Neural crest cell (in vitro differentiated cells): Measurements from ENCODE around the gene MRTO4. TPM values are rescaled to one million over a fixed set of nuclear protein-coding genes. Genes with fewer than 3 reads are reported as not detected.
"Not testable (repeated sequence)": the region's sequence is repeated elsewhere in the genome, so short reads cannot be mapped to it uniquely, and the experiment has no call there.

Experiments used
- DNase-seq: peaks from one replicate; pipeline ENCODE4 v3.0.0; 2021; ENCODE audit warnings: low read depth, mixed read lengths, low spot score
- H3K27ac Mint-ChIP-seq: one replicate; pipeline ENCODE4 v1.8.0; 2021; ENCODE audit warnings: mild to moderate bottlenecking, mixed read lengths; ENCODE audit not compliant: unreplicated experiment
- H3K27me3 Mint-ChIP-seq: 2 replicates; pipeline ENCODE4 v1.8.0; 2021; ENCODE audit warnings: low read depth, mild to moderate bottlenecking, mixed read lengths
- H3K36me3 Mint-ChIP-seq: 2 replicates; pipeline ENCODE4 v1.8.0; 2021; ENCODE audit warnings: low read depth, mild to moderate bottlenecking, mixed read lengths
- H3K4me1 Mint-ChIP-seq: 2 replicates; pipeline ENCODE4 v1.8.0; 2021; ENCODE audit warnings: mixed read lengths
- H3K4me3 Mint-ChIP-seq: one replicate; pipeline ENCODE4 v1.8.0; 2021; ENCODE audit warnings: mild to moderate bottlenecking, mixed read lengths
- H3K9me3 Mint-ChIP-seq: 2 replicates; pipeline ENCODE4 v1.8.0; 2021; ENCODE audit warnings: mixed read lengths
- CTCF ChIP-seq: fragments of 200-600 bp; sonication (generic); conservative IDR thresholded peaks from 2 replicates; pipeline ENCODE4 v1.5.0; 2021; ENCODE audit warnings: antibody characterized with exemption, mild to moderate bottlenecking
- total RNA-seq: library from RNA; stranded (reverse); gene quantifications from 2 replicates; pipeline ENCODE4 v1.2.1, GENCODE V29; 2021

MRTO4 gene
- total RNA-seq, 1 donor from 2014 or later, result 58.3 TPM

GRCh38 chr1:19262047-19262446, 10.4 kb downstream of the MRTO4 start:
- H3K4me1 Mint-ChIP-seq, result no peaks in the 10 kb centered on the region
- TF ChIP-seq CTCF, result no peak
- H3K27ac Mint-ChIP-seq, result no peak overlapping the region
- no peak for DNase-seq
- no peaks in the 10 kb centered on the region for H3K9me3 Mint-ChIP-seq
- peaks cover 8% of the 10 kb centered on the region for H3K36me3 Mint-ChIP-seq
- no peaks in the 10 kb centered on the region for H3K27me3 Mint-ChIP-seq
- H3K4me3 Mint-ChIP-seq, result no peak overlapping the region

- Mint-ChIP-seq H3K27ac (no peak overlapping the region), H3K4me1 (no peaks in the 10 kb centered on the region), H3K4me3 (no peak overlapping the region), H3K36me3 (peaks cover 5% of the 10 kb centered on the region), H3K27me3 (no peaks in the 10 kb centered on the region), H3K9me3 (no peaks in the 10 kb centered on the region)
- DNase-seq, result no peak
- TF ChIP-seq CTCF, result no peak
These were observed 11.1 kb downstream of the MRTO4 start for GRCh38 chr1:19262744-19263143.

- Mint-ChIP-seq H3K4me1 (no peaks in the 10 kb centered on the region), H3K27ac (no peak overlapping the region), H3K27me3 (no peaks in the 10 kb centered on the region), H3K4me3 (no peak overlapping the region), H3K36me3 (peaks cover 4% of the 10 kb centered on the region), H3K9me3 (no peaks in the 10 kb centered on the region)
- no peak for TF ChIP-seq CTCF
- DNase-seq, result no peak
These were observed 16.8 kb downstream of the MRTO4 start for GRCh38 chr1:19268445-19268844.

GRCh38 chr1:19269427-19270342, 18.1 kb downstream of the MRTO4 start:
- H3K9me3 Mint-ChIP-seq, H3K4me3 Mint-ChIP-seq, H3K27ac Mint-ChIP-seq, DNase-seq, H3K36me3 Mint-ChIP-seq, H3K4me1 Mint-ChIP-seq, H3K27me3 Mint-ChIP-seq: not testable (repeated sequence)

GRCh38 chr1:19270343-19270730, 18.7 kb downstream of the MRTO4 start:
- H3K36me3 Mint-ChIP-seq, H3K4me3 Mint-ChIP-seq, H3K27me3 Mint-ChIP-seq, H3K27ac Mint-ChIP-seq, H3K4me1 Mint-ChIP-seq, H3K9me3 Mint-ChIP-seq, DNase-seq: not testable (repeated sequence)

GRCh38 chr1:19272064-19272463, 20.5 kb downstream of the MRTO4 start:
- DNase-seq, result no peak
- no peak overlapping the region for H3K4me3 Mint-ChIP-seq
- no peaks in the 10 kb centered on the region for H3K27me3 Mint-ChIP-seq
- no peaks in the 10 kb centered on the region for H3K9me3 Mint-ChIP-seq
- peaks cover 12% of the 10 kb centered on the region for H3K36me3 Mint-ChIP-seq
- no peak for TF ChIP-seq CTCF
- no peaks in the 10 kb centered on the region for H3K4me1 Mint-ChIP-seq
- no peak overlapping the region for H3K27ac Mint-ChIP-seq
